Bronchial epithelial cell (primary cell): ENCODE measurements around the gene EXD2. TPM values are rescaled to one million over a fixed set of nuclear protein-coding genes. Genes with fewer than 3 reads are reported as not detected.

Experiments used
- DNase-seq: peaks from one replicate; pipeline ENCODE4 v3.0.0-alpha.2; 2010; ENCODE audit warnings: low read depth
- FAIRE-seq: peaks from 2 replicates; lab custom pipeline; 2011; peaks lifted over from hg19 to GRCh38; lab: Jason Lieb, UNC
- H3K27me3 ChIP-seq: 2 replicates; pipeline ENCODE4 v1.5.1; 2011; ENCODE audit warnings: low read length; ENCODE audit not compliant: control insufficient read depth, insufficient read depth
- H3K36me3 ChIP-seq: 2 replicates; pipeline ENCODE4 v1.5.1; 2011; ENCODE audit warnings: low read length; ENCODE audit not compliant: control insufficient read depth, insufficient read depth
- H3K4me3 ChIP-seq: 2 replicates; pipeline ENCODE4 v1.5.1; 2011; ENCODE audit warnings: mild to moderate bottlenecking, low read depth, low read length, control low read depth
- CTCF ChIP-seq: IDR thresholded peaks from 2 replicates; pipeline ENCODE4 v1.5.1; 2011; ENCODE audit warnings: mild to moderate bottlenecking, moderate library complexity, low read length, control low read depth, inconsistent platforms; ENCODE audit not compliant: insufficient read depth, severe bottlenecking
- total RNA-seq: library from RNA; depleted of rRNA; stranded (reverse); fragments of >200 nt; gene quantifications from 2 replicates; pipeline ENCODE4 v1.2.1, GENCODE V29; 2014

Gene EXD2
- total RNA-seq, 1 donor from 2014 or later = 15.5 TPM

DNA sequence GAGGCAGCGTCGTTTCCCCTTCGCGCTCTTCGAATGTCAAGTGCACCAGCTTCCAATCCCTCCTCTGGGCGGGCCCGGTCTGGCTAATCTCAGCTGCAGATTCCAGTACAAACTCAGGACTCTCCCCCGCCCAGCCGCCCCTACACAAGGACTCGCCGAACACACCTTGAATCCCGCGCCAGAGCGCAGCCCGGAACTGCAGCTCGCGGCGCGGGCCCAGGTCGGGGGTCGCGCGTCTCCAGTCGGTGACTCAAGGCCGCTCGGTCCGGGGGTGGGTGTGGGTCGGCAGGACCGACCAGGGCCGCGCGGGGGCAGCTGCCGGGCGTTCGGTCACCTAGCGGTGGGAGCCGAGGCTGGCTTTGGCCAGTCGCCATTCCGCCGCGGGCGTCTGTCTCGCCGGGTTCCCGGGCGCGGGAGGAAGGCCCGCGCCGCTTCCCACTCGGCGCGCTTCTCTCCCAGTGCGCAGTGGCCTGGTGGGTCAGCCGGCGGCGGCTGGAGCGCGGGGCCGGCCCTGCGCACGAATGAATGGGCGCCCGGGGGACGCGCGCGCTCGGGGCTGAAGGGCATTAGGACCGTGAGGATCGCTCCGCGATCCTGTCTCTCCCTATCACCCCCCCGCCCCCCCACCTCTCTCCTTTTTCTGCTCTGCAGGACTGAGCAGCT is 68.4 kb downstream of the EXD2 start, which contains the start of gene GALNT16:
TSS of gene GALNT16 (plus strand) at position 632 of the 663 bp plus-strand sequence. CDS start 133 bp downstream, outside the sequence.
- TF ChIP-seq CTCF = peak; percentile 12
- DNase-seq (no peak), FAIRE-seq (no peak)
- Histone ChIP-seq H3K36me3 (no peaks in the 10 kb centered on the region), H3K4me3 (peak within 1 kb of the TSS; percentile 29), H3K27me3 (peaks cover 32% of the 10 kb centered on the region)

- no peaks in the 10 kb centered on the region for H3K36me3 ChIP-seq
- H3K4me3 ChIP-seq = peak overlapping the region; percentile 29
- peaks cover 32% of the 10 kb centered on the region for H3K27me3 ChIP-seq
- DNase-seq (no peak), FAIRE-seq (no peak)
- no peak for TF ChIP-seq CTCF
These were observed 69.0 kb downstream of the EXD2 start for GRCh38 chr14:69260190-69260860.

- no peak for DNase-seq
- peak overlapping the region; percentile 3 for H3K4me3 ChIP-seq
- peaks cover 31% of the 10 kb centered on the region for H3K27me3 ChIP-seq
- FAIRE-seq = no peak
- H3K36me3 ChIP-seq = no peaks in the 10 kb centered on the region
- peak; percentile 59 for TF ChIP-seq CTCF
These were observed 69.7 kb downstream of the EXD2 start for GRCh38 chr14:69260861-69261564.

- peaks cover 32% of the 10 kb centered on the region for H3K27me3 ChIP-seq
- no peak overlapping the region for H3K4me3 ChIP-seq
- no peaks in the 10 kb centered on the region for H3K36me3 ChIP-seq
- FAIRE-seq = no peak
- TF ChIP-seq CTCF = no peak
- no peak for DNase-seq
These were observed 70.5 kb downstream of the EXD2 start for GRCh38 chr14:69261761-69262331.

GRCh38 chr14:69262516-69262915 is 71.2 kb downstream of the EXD2 start:
- Histone ChIP-seq H3K36me3 (no peaks in the 10 kb centered on the region), H3K27me3 (peaks cover 31% of the 10 kb centered on the region), H3K4me3 (no peak overlapping the region)
- no peak for TF ChIP-seq CTCF
- no peak for DNase-seq
- no peak for FAIRE-seq
